ENCODE results near the gene TMEM62.

- TF ChIP-seq, protein P1, sequence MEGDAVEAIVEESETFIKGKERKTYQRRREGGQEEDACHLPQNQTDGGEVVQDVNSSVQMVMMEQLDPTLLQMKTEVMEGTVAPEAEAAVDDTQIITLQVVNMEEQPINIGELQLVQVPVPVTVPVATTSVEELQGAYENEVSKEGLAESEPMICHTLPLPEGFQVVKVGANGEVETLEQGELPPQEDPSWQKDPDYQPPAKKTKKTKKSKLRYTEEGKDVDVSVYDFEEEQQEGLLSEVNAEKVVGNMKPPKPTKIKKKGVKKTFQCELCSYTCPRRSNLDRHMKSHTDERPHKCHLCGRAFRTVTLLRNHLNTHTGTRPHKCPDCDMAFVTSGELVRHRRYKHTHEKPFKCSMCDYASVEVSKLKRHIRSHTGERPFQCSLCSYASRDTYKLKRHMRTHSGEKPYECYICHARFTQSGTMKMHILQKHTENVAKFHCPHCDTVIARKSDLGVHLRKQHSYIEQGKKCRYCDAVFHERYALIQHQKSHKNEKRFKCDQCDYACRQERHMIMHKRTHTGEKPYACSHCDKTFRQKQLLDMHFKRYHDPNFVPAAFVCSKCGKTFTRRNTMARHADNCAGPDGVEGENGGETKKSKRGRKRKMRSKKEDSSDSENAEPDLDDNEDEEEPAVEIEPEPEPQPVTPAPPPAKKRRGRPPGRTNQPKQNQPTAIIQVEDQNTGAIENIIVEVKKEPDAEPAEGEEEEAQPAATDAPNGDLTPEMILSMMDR (IDR thresholded peaks at IDR 0.05): no peak
- no peak for TF ChIP-seq POLR2A (IDR thresholded peaks at IDR 0.05)
These were observed 29.0 kb upstream of the TMEM62 start for GRCh38 chr15:43104426-43104825.

Data from right lobe of liver (tissue), 4 donors.